B cell (primary cell): Measurements from ENCODE around the gene POLH. TPM values are rescaled to one million over a fixed set of nuclear protein-coding genes. Genes with fewer than 3 reads are reported as not detected.

ENCODE experiments used
- ATAC-seq: fragments of 200-7000 bp; cut with Tn5 transposase; one replicate; pipeline ENCODE4 v1.10.0; 2021; ENCODE audit warnings: low read depth, mild to moderate bottlenecking, moderate number of reproducible peaks, moderate library complexity
- CTCF ChIA-PET: fragments of 350-600 bp; sonication (Branson Sonifier 250); formaldehyde crosslinking; loops from one replicate; lab custom pipeline; 2021; ENCODE audit warnings: antibody characterized with exemption, inconsistent platforms; lab: Charles Lee
- POLR2A ChIA-PET: fragments of 350-600 bp; sonication (Branson Sonifier 250); formaldehyde crosslinking; loops from one replicate; lab custom pipeline; 2021; ENCODE audit warnings: antibody characterized with exemption; lab: Charles Lee
- DNase-seq: peaks from one replicate; pipeline ENCODE4 v3.0.0; 2013
- H2AFZ ChIP-seq: 2 replicates; pipeline ENCODE4 v1.6.1; 2012; ENCODE audit warnings: mild to moderate bottlenecking, low read depth, low read length; ENCODE audit not compliant: insufficient read depth, poor library complexity, severe bottlenecking
- H3K27ac ChIP-seq, 2 donors: 1 replicate in 1 of 2; 2 replicates in 1 of 2; pipeline ENCODE4 v1.5.1; 2012 to 2013; ENCODE audit warnings: low read length in 2 of 2, mild to moderate bottlenecking in 2 of 2, moderate library complexity in 1 of 2
- H3K27me3 ChIP-seq, 4 experiments: fragments of 200-600 bp in 1 of 4; sonication (generic) in 1 of 4; replicated peaks in 1 of 4; 1 replicate in 2 of 4; 2 replicates in 2 of 4; pipeline versions ENCODE4 v1.6.1 to v1.7.0; 2013 to 2016; ENCODE audit warnings: low read length in 3 of 4, mild to moderate bottlenecking in 2 of 4, mixed read lengths in 1 of 4, moderate library complexity in 1 of 4; ENCODE audit not compliant: insufficient read depth in 4 of 4, control insufficient read depth in 3 of 4; ENCODE audit errors: control extremely low read depth in 1 of 4
- H3K36me3 ChIP-seq, 2 experiments: replicated peaks in 1 of 2; 1 replicate in 1 of 2; 2 replicates in 1 of 2; pipeline versions ENCODE4 v1.6.1 to v1.7.1; 2013; ENCODE audit warnings: low read length in 1 of 2; ENCODE audit not compliant: insufficient read depth in 2 of 2, control insufficient read depth in 1 of 2; ENCODE audit errors: control extremely low read depth in 1 of 2, extremely low read depth in 1 of 2
- H3K4me1 ChIP-seq, 2 donors: fragments of 200-600 bp in 1 of 2; sonication (generic) in 1 of 2; 1 replicate in 1 of 2; 2 replicates in 1 of 2; pipeline versions ENCODE4 v1.5.1 to v1.6.1; 2013 to 2017; ENCODE audit warnings: low read length in 2 of 2; ENCODE audit not compliant: control insufficient read depth in 2 of 2, insufficient read depth in 2 of 2
- H3K4me2 ChIP-seq: replicated peaks from 2 replicates; pipeline ENCODE3; 2012; ENCODE audit warnings: mild to moderate bottlenecking, low read depth, low read length; ENCODE audit not compliant: poor library complexity, severe bottlenecking
- H3K4me3 ChIP-seq, 5 experiments: fragments of 200-600 bp in 1 of 5; sonication (generic) in 1 of 5; 1 replicate in 3 of 5; 2 replicates in 2 of 5; pipeline versions ENCODE4 v1.5.1 to v1.7.0; 2011 to 2016; ENCODE audit warnings: low read length in 4 of 5, mild to moderate bottlenecking in 4 of 5, low read depth in 2 of 5, control low read depth in 1 of 5, moderate library complexity in 1 of 5; ENCODE audit not compliant: insufficient read depth in 1 of 5; ENCODE audit errors: control extremely low read depth in 1 of 5, extremely low read depth in 1 of 5
- H3K79me2 ChIP-seq: fragments of 200-600 bp; sonication (generic); one replicate; pipeline ENCODE4 v1.6.0; 2016; ENCODE audit warnings: low read length; ENCODE audit not compliant: control insufficient read depth, insufficient read depth
- H3K9ac ChIP-seq: fragments of 200-600 bp; sonication (generic); 2 replicates; pipeline ENCODE4 v1.6.1; 2017; ENCODE audit warnings: mild to moderate bottlenecking, low read length, moderate library complexity
- H3K9me3 ChIP-seq, 3 donors: one replicate each; pipeline versions ENCODE4 v1.6.1 to v1.7.1; 2013; ENCODE audit warnings: low read length in 2 of 3; ENCODE audit not compliant: control insufficient read depth in 2 of 3, insufficient read depth in 1 of 3; ENCODE audit errors: control extremely low read depth in 1 of 3
- H4K20me1 ChIP-seq: 2 replicates; pipeline ENCODE4 v1.6.0; 2012; ENCODE audit warnings: mild to moderate bottlenecking, low read length; ENCODE audit not compliant: insufficient read depth, control insufficient read depth, poor library complexity, severe bottlenecking
- H3K27ac Mint-ChIP-seq: one replicate; pipeline ENCODE4 v1.8.0; 2021; ENCODE audit warnings: mixed read lengths
- H3K27me3 Mint-ChIP-seq: one replicate; pipeline ENCODE4 v1.8.0; 2021; ENCODE audit warnings: mixed read lengths
- H3K4me1 Mint-ChIP-seq: one replicate; pipeline ENCODE4 v1.8.0; 2021; ENCODE audit warnings: mixed read lengths
- H3K4me3 Mint-ChIP-seq: one replicate; pipeline ENCODE4 v1.8.0; 2021; ENCODE audit warnings: mixed read lengths
- H3K9me3 Mint-ChIP-seq: one replicate; pipeline ENCODE4 v1.8.0; 2022; ENCODE audit warnings: mixed read lengths; ENCODE audit not compliant: insufficient read depth
- CTCF ChIP-seq: fragments of 200-600 bp; IDR thresholded peaks from one replicate; pipeline ENCODE4 v1.8.0; 2022; ENCODE audit warnings: antibody characterized with exemption, mild to moderate bottlenecking
- EZH2 ChIP-seq: IDR thresholded peaks from 2 replicates; pipeline ENCODE4 v1.6.1; 2012; ENCODE audit warnings: borderline replicate concordance, low read depth, mild to moderate bottlenecking, moderate library complexity, low read length; ENCODE audit not compliant: insufficient read depth, poor library complexity, severe bottlenecking
- WGBS: methylation state at CpG from one replicate; pipeline ENCODE4 v1.1.5; 2013; ENCODE audit warnings: missing lambda C conversion rate; ENCODE audit not compliant: insufficient coverage; 5-methylcytosine and 5-hydroxymethylcytosine counted together
- intact Hi-C: fragments of 100-400 bp; cut with micrococcal nuclease; formaldehyde crosslinking; loops from one replicate; pipeline ENCODE4 v1.10.0; 2022
- polyA plus RNA-seq: library from polyadenylated mRNA; depleted of rRNA; stranded (reverse); fragments of >200 nt; gene quantifications from 2 replicates; pipeline ENCODE4 v1.2.3, GENCODE V29; 2012
- total RNA-seq, 2 donors: library from RNA; stranded (reverse); fragments of 120-200 nt in 1 of 2; gene quantifications; 1 replicate in 1 of 2; 2 replicates in 1 of 2; pipeline versions ENCODE4 v1.2.3 to v1.2.4, GENCODE V29; 2013 to 2022

POLH gene
- total and polyA plus RNA-seq, 2 donors (not counting 1 experiment from before 2014, with no cell fraction given): 14.7 to 24.8 TPM

GRCh38 chr6:43570876-43571441 lies 5.0 kb upstream of the POLH start:
- H3K27me3 Mint-ChIP-seq: no peaks in the 10 kb centered on the region
- no CpG with 5 or more reads among the region's 5 CpGs for WGBS
- ATAC-seq (no peak), DNase-seq (no peak)
- Histone ChIP-seq H4K20me1 (no peaks in the 10 kb centered on the region), H3K79me2 (peaks cover 21% of the 10 kb centered on the region), H3K9ac (no peak overlapping the region), H3K36me3 (peaks cover 3 to 37% of the 10 kb centered on the region in 2 experiments), H3K27me3 (no peaks in the 10 kb centered on the region), H3K27ac (no peak overlapping the region), H3K9me3 (no peaks in the 10 kb centered on the region), H3K4me1 (peaks cover 5 to 10% of the 10 kb centered on the region in 2 donors), H3K4me3 (no peak overlapping the region), H2AFZ (no peak overlapping the region), H3K4me2 (no peak overlapping the region)
- H3K27ac Mint-ChIP-seq: no peak overlapping the region
- peaks cover 9% of the 10 kb centered on the region for H3K4me1 Mint-ChIP-seq
- ChIA-PET POLR2A (no interaction called here), CTCF (interaction anchor here (0.6 to 1.1 kb wide), 2 partner anchors 415 to 503 kb away, joined by 3 to 4 read pairs; no protein-coding TSS in a partner anchor)
- TF ChIP-seq EZH2: no peak
- TF ChIP-seq CTCF: no peak
- H3K9me3 Mint-ChIP-seq: no peaks in the 10 kb centered on the region
- H3K4me3 Mint-ChIP-seq: no peak overlapping the region
- intact Hi-C loops: no loop called here

GRCh38 chr6:43572015-43572414 lies 4.0 kb upstream of the POLH start:
- TF ChIP-seq EZH2: no peak
- no peak for TF ChIP-seq CTCF
- intact Hi-C loops: no loop called here
- Histone ChIP-seq H3K4me3 (no peak overlapping the region), H3K9me3 (no peaks in the 10 kb centered on the region), H3K36me3 (peaks cover 3 to 28% of the 10 kb centered on the region in 2 experiments), H3K9ac (no peak overlapping the region), H3K4me1 (peaks cover 6 to 17% of the 10 kb centered on the region in 2 donors), H3K4me2 (no peak overlapping the region), H3K27ac (no peak overlapping the region), H3K27me3 (no peaks in the 10 kb centered on the region), H2AFZ (no peak overlapping the region), H4K20me1 (no peaks in the 10 kb centered on the region), H3K79me2 (peaks cover 32% of the 10 kb centered on the region)
- Mint-ChIP-seq H3K4me3 (no peak overlapping the region), H3K4me1 (peaks cover 15% of the 10 kb centered on the region), H3K27ac (no peak overlapping the region), H3K27me3 (no peaks in the 10 kb centered on the region), H3K9me3 (no peaks in the 10 kb centered on the region)
- ChIA-PET CTCF (no interaction called here), POLR2A (no interaction called here)
- no peak for DNase-seq
- ATAC-seq: no peak
- 100% methylated on average over 2 of the region's 4 CpGs for WGBS
